Gastrocnemius medialis (tissue), 4 donors: ENCODE data around the gene KLHL20. TPM values are rescaled to one million over a fixed set of nuclear protein-coding genes. Genes with fewer than 3 reads are reported as not detected.

Source experiments
- ATAC-seq, 2 donors: fragments of 150-250 bp; one replicate each; pipeline ENCODE4 v1.9.1; 2016
- DNase-seq, 2 donors: peaks; one replicate each; pipeline ENCODE4 v3.0.0-alpha.2; 2019
- H3K27ac ChIP-seq, 4 donors: fragments of 200-600 bp; sonication (generic); 1 replicate in 1 of 4; 2 replicates in 3 of 4; pipeline ENCODE4 v1.5.1; 2016 to 2018; ENCODE audit warnings: mild to moderate bottlenecking in 2 of 4, moderate library complexity in 1 of 4
- H3K27me3 ChIP-seq, 3 donors: fragments of 200-600 bp; sonication (generic) in 2 of 3; 1 replicate in 1 of 3; 2 replicates in 2 of 3; pipeline versions ENCODE4 v1.5.1 to v1.6.0; 2016 to 2019; ENCODE audit warnings: mild to moderate bottlenecking in 1 of 3, moderate library complexity in 1 of 3
- H3K36me3 ChIP-seq, 2 donors: fragments of 200-600 bp; sonication (generic) in 1 of 2; one replicate each; pipeline ENCODE4 v1.5.1; 2017 to 2018
- H3K4me1 ChIP-seq, 2 donors: fragments of 200-600 bp; sonication (generic) in 1 of 2; one replicate each; pipeline ENCODE4 v1.5.1; 2016 to 2017; ENCODE audit warnings: mild to moderate bottlenecking in 2 of 2
- H3K4me3 ChIP-seq, 4 donors: fragments of 200-600 bp; sonication (generic) in 3 of 4; 1 replicate in 1 of 4; 2 replicates in 3 of 4; pipeline ENCODE4 v1.5.1; 2016 to 2019; ENCODE audit warnings: mild to moderate bottlenecking in 2 of 4
- H3K9me3 ChIP-seq, 3 donors: fragments of 200-600 bp; sonication (generic) in 2 of 3; 1 replicate in 1 of 3; 2 replicates in 2 of 3; pipeline ENCODE4 v1.5.1; 2016 to 2019
- CTCF ChIP-seq, 5 experiments: fragments of 450-650 bp in 3 of 5; fragments of 200-600 bp in 2 of 5; sonication (generic) in 2 of 5; IDR thresholded peaks in 4 of 5; conservative IDR thresholded peaks in 1 of 5; 1 replicate in 4 of 5; 2 replicates in 1 of 5; pipeline ENCODE4 v1.5.1; 2016 to 2019; ENCODE audit warnings: antibody characterized with exemption in 5 of 5, mild to moderate bottlenecking in 3 of 5, moderate library complexity in 3 of 5
- POLR2A ChIP-seq, 2 donors: fragments of 450-650 bp; IDR thresholded peaks; one replicate each; pipeline ENCODE4 v1.6.1; 2017; ENCODE audit warnings: antibody characterized with exemption in 2 of 2, mild to moderate bottlenecking in 2 of 2, moderate library complexity in 2 of 2
- in situ Hi-C, 4 donors: fragments of 200-750 bp; cut with MboI; loops; one replicate each; pipeline versions ENCODE4 v1.15.0 to v1.8.0; 2017; ENCODE audit warnings: low sequenced_read_pairs in 4 of 4
- intact Hi-C: fragments of 100-400 bp; cut with DNase I; formaldehyde crosslinking; loops from one replicate; pipeline ENCODE4 v1.15.1; 2023; ENCODE audit warnings: low total_unique reads
- total RNA-seq, 4 donors: library from RNA; depleted of rRNA; stranded (reverse); fragments of >200 nt; gene quantifications; one replicate each; pipeline versions ENCODE4 v1.1.0 to v1.2.3, GENCODE V29; 2016

KLHL20 gene
- total RNA-seq, 4 donors from 2014 or later, result 15.9 to 23.9 (median 23.4) TPM

- peak; percentile 99 for ATAC-seq
- peak; percentile 95 to 96 for DNase-seq
- in situ Hi-C loops, result loop anchor here in 3 of 4 donors (5.0 to 25.0 kb wide), 4 partner anchors 387 to 1087 kb away; no protein-coding TSS in a partner anchor
- intact Hi-C loops, result loop anchor here (1.0 to 10.0 kb wide), 7 partner anchors 43 to 1170 kb away; partner anchors contain the start of genes CACYBP, GAS5, RABGAP1L and RC3H1
- Histone ChIP-seq H3K4me1 (peaks cover 13% of the 10 kb centered on the region in 2 donors), H3K4me3 (peak within 1 kb of the TSS; percentile 69 to 94 (median 76)), H3K27ac (peak within 1 kb of the TSS; percentile 95 to 99 (median 96)), H3K36me3 (no peaks in the 10 kb centered on the region), H3K9me3 (no peaks in the 10 kb centered on the region), H3K27me3 (no peaks in the 10 kb centered on the region)
- TF ChIP-seq POLR2A (IDR thresholded peaks at IDR 0.05), result peak; percentile 31 to 62
- TF ChIP-seq CTCF (IDR thresholded peaks at IDR 0.05 in 4 of 5, conservative IDR thresholded peaks at IDR 0.05 in 1 of 5), result no peak
These were observed 109.7 kb downstream of the KLHL20 start, which contains the start of the genes CENPL and DARS2 for GRCh38 chr1:173824315-173825081. Gene CENPL, minus strand, starts transcription at chr1:173824883. Its CDS starts 13,584 bp downstream, at chr1:173811299. Gene DARS2, plus strand, starts transcription at chr1:173824673. Its CDS starts 557 bp downstream, at chr1:173825230.

GRCh38 chr1:173827611-173828010 is 112.8 kb downstream of the KLHL20 start:
- in situ Hi-C loops, result loop anchor here in 1 of 4 donors (5.0 to 25.0 kb wide), 2 partner anchors 405 to 1090 kb away; no protein-coding TSS in a partner anchor
- DNase-seq (no peak), ATAC-seq (no peak)
- peaks cover 13% of the 10 kb centered on the region in 2 donors for H3K4me1 ChIP-seq
- no peak overlapping the region for H3K4me3 ChIP-seq
- H3K27ac ChIP-seq, result no peak overlapping the region
- no peaks in the 10 kb centered on the region for H3K9me3 ChIP-seq
- peaks cover 0 to 21% of the 10 kb centered on the region in 2 donors for H3K36me3 ChIP-seq
- TF ChIP-seq CTCF (IDR thresholded peaks at IDR 0.05 in 4 of 5, conservative IDR thresholded peaks at IDR 0.05 in 1 of 5) (no peak), POLR2A (IDR thresholded peaks at IDR 0.05) (no peak)
- H3K27me3 ChIP-seq, result no peaks in the 10 kb centered on the region
- intact Hi-C loops, result loop anchor here (10.0 kb wide), 1 partner anchor 1167 kb away; the partner anchor contains the start of gene CACYBP

GRCh38 chr1:173832748-173833147 is 118.0 kb downstream of the KLHL20 start:
- intact Hi-C loops (no loop called here), in situ Hi-C loops (loop anchor here in 1 of 4 donors (25.0 kb wide), 1 partner anchor 1095 kb away; no protein-coding TSS in a partner anchor)
- TF ChIP-seq CTCF (IDR thresholded peaks at IDR 0.05 in 4 of 5, conservative IDR thresholded peaks at IDR 0.05 in 1 of 5), result no peak
- no peak for TF ChIP-seq POLR2A (IDR thresholded peaks at IDR 0.05)
- Histone ChIP-seq H3K4me1 (no peaks in the 10 kb centered on the region), H3K9me3 (no peaks in the 10 kb centered on the region), H3K4me3 (no peak overlapping the region), H3K36me3 (peaks cover 0 to 63% of the 10 kb centered on the region in 2 donors), H3K27me3 (no peaks in the 10 kb centered on the region), H3K27ac (no peak overlapping the region)
- ATAC-seq (no peak), DNase-seq (no peak)

Other genes starting within 250 kb of the KLHL20 start
- 100 to 1,000 TPM; 493 to 573 (median 554) TPM for gene PRDX6, start 237.6 kb upstream of the KLHL20 start, total RNA-seq
- not detected for gene SLC9C2, start 111.9 kb upstream of the KLHL20 start, total RNA-seq
- gene TEX50, start 79.6 kb upstream of the KLHL20 start, total RNA-seq, result not detected
- gene ANKRD45, start 45.1 kb upstream of the KLHL20 start, total RNA-seq, result not detected
- 1 to 10 TPM; 4.3 to 8.9 (median 8.2) TPM for gene DARS2, start 109.7 kb downstream of the KLHL20 start, total RNA-seq
- 1 to 10 TPM; 1.1 to 5.0 (median 3.4) TPM for gene CENPL, start 109.9 kb downstream of the KLHL20 start, total RNA-seq
- gene GAS5, start 153.0 kb downstream of the KLHL20 start, total RNA-seq, result 100 to 1,000 TPM in 2 of 4 donors, 10 to 100 TPM in 2; 91.9 to 138 (median 98.4) TPM
- 10 to 100 TPM in 1 of 4 donors, 1 to 10 TPM in 3; 3.5 to 13.3 (median 4.0) TPM for gene ZBTB37, start 153.4 kb downstream of the KLHL20 start, total RNA-seq
- gene SERPINC1, start 202.3 kb downstream of the KLHL20 start, total RNA-seq, result 1 to 10 TPM in 3 of 4 donors, not detected in 1; 1.7 to 4.5 (median 2.2) TPM